Measurements from ENCODE around the gene MNAT1.
"Not testable (repeated sequence)": the region's sequence is repeated elsewhere in the genome, so short reads cannot be mapped to it uniquely, and the experiment has no call there.

MNAT1 gene

DNA sequence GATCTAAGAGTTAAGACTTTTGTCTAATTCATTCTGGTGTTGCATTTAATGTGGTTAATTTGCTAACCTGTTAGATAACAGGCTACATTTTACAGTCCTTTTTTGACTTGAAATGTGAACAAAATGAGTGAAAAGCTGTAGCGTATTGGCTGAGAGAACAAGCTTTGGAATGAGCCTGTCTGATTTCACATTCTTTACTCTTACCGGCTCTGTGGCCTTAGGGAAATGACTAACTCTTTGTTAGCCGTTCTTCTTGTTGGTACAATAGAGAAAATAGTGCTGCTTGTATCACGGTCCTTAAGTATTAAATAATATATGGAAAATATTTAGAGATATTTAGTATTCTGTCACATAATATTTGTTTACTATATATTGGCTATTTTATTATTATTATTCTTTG is 1.9 kb downstream of the MNAT1 start:
- DNase-seq (ENCODE audit: low read depth in 2 of 3, low spot score in 2 of 3): no peak

GRCh38 chr14:60738843-60739508 is 4.4 kb downstream of the MNAT1 start:
- no peak for DNase-seq (ENCODE audit: low read depth in 2 of 3, low spot score in 2 of 3)

- no peak for DNase-seq (ENCODE audit: low read depth in 2 of 3, low spot score in 2 of 3)
Measured at GRCh38 chr14:60744566-60744965, 10.0 kb downstream of the MNAT1 start.

DNA sequence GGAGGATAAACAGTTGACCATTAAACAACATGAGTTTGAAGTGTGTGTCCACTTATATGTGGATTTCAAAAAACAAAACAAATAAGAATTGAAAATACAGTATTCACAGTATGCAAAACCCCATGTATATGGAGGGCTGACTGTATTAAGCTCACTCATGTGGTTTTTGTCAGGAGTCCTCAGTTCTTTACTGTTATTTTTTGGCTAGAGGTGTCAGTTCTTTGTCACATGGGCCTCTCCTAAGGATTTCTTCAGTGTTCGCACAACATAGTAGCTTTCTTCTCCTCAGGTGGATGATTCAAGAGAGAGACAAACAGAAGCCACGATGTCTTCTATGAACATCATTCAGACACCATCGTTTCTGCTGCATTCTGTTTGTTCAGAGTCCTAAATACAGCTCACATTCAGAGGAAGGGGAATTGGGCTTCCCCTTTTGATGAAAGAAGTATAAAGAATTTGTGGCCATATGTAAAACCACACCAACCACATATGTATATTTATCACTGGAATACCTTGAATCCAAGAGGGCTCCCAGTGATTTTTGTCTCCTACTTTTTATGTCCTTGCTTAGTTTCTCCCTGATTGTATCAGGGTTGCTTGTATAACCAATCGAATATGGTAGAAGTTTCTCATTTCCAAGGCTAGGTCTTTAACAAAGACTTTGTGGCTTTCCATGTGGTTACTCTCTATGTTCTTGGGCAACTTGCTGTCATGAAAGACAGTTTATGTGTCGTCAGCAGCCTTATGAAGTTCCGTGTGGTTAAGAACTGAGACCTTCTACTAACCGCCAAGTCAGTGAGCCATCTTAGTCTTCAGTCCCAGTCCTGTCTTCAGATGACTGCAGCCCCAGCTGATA is 18.9 kb downstream of the MNAT1 start:
- peak in 1 of 3 experiments; percentile 19 for DNase-seq (ENCODE audit: low read depth in 2 of 3, low spot score in 2 of 3)

DNA sequence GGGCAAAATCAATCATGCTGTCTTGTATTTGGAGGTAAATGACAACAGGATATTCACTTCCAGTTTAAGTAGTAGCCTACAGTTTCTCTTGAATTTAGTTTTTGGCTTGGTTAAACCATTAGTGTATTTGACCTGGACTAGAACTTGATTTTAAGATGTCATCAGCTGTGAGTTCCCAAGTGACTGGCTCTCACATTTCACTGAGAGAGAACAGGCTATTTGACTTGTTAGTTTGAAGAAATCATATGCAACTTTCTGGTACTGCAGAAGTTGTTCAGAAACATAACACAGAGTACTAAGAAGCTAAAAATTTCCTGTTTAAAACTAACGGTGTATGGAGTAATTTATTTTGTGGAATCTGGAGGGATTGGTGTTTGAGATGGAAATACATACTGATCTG is 22.3 kb downstream of the MNAT1 start:
- DNase-seq (ENCODE audit: low read depth in 2 of 3, low spot score in 2 of 3): no peak

DNA sequence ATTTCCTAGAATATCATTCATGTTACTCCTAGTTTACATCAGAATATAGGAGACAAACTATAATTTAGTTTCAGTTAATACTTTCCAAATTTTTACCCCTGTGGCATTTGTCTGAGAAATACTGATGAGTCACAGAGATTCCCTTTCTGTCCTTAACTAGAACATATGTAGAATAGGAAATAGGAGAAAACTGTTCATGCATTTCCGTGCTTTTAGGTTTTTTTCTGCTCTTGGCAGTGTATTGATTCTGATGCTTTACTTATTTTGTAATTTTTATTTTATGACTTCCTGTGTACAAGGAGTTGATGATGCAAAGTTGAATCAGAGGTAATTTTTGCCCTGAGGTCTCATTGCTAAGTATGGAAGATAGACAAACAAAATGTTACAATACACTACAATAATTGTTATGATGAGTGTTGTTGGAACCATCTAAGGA is 23.0 kb downstream of the MNAT1 start:
- DNase-seq (ENCODE audit: low read depth in 2 of 3, low spot score in 2 of 3): no peak

DNA sequence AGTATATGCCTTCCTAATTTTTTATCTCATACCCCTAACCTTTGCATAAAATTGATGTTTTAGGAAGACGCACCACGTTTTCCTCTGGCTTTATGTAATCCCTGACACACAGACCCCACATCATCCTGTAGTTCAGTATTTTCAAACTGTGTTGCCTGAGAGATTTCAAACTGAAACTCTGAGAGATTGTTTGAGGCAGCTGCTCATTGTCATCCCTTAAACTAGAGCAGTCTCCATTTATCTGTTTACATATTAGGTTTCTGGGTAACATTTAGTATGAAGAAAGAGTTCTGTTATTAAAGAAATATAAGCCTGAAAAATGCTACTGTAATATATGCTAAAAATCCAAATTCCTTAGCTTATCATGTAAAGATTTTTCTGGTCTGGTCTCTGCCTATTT is 24.3 kb downstream of the MNAT1 start:
- no peak for DNase-seq (ENCODE audit: low read depth in 2 of 3, low spot score in 2 of 3)

DNA sequence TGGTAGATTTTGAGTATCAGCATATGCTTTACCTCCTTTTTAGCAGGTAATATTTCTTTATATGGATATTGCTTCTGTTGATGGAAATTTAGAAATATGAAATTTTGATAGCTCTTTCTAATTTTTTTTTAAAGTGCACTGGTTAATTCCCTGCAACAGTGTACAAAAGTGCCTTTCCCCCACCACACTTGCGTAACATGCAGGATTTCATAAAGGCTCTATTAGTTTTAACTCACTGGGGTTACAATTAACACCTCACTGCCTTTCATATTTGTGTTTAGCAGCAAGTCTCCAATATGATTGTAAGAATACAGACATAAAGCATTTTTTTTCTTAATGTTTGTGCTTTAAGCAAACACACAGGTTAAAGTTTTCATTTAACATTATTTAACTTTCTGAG is 25.6 kb downstream of the MNAT1 start:
- DNase-seq (ENCODE audit: low read depth in 2 of 3, low spot score in 2 of 3): no peak

GRCh38 chr14:60760644-60761364 is 26.2 kb downstream of the MNAT1 start:
- no peak for DNase-seq (ENCODE audit: low read depth in 2 of 3, low spot score in 2 of 3)

DNA sequence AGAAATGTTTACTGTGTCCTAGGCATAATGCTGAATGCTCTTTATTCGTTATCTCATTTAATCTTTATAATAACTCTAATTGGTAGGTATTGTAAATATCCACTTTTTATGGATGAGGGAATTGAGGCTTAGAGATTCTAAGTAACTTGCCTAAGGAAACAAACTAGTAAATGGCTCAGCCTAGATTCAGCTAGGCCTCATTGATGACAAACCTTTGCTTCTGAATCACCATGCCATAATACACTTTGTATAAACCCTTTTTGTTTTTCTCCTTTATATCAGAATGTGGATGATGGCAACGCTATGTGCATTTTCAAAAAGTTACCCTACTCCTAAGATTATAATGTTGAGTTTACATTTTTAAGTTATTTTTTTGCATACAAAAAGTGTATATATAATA is 34.0 kb downstream of the MNAT1 start:
- DNase-seq (ENCODE audit: low read depth in 2 of 3, low spot score in 2 of 3): no peak

DNA sequence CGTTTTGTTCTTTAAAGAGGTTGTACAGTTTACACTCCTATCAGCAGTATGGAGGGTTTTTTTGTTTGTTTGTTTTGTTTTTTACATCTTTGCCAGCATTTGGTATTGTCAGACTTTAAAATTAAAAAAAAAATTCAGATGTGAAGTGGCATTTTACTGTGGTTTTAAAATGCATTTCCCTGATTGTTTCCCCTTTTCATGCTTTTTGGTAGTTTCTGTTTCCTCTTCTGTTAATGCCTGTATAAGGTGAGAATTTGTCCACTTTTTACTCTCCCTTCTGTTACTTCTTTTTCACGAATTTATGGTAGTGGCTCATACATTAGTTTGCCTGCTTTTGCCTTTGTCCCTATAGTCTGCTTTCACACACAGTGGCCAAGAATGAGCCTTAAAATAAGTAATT is 36.6 kb downstream of the MNAT1 start:
- no peak for DNase-seq (ENCODE audit: low read depth in 2 of 3, low spot score in 2 of 3)

DNA sequence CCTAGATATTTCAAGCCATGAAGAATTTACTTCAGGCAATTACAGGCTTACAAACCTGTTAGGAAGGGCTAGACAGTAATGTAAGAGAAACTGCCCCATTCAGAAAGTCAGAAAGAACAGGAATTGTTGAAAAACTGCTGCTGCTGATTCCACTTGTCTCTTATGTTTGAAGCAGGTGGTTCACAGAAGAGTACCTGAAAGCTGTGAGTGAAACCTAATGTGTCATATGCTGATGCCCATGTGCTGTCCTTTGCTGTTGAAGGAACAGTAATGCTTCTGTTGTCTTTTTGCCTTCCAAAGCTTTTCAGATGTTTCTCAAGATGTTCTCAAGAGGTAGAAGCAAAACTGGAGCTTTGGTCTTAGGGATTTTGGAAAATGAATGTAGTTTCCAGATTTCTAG is 39.0 kb downstream of the MNAT1 start:
- no peak for DNase-seq (ENCODE audit: low read depth in 2 of 3, low spot score in 2 of 3)

- no peak for DNase-seq (ENCODE audit: low read depth in 2 of 3, low spot score in 2 of 3)
Measured at GRCh38 chr14:60775296-60775695, 40.7 kb downstream of the MNAT1 start.

- DNase-seq (ENCODE audit: low read depth in 2 of 3, low spot score in 2 of 3): no peak
Measured at GRCh38 chr14:60777856-60778578, 43.5 kb downstream of the MNAT1 start.

DNA sequence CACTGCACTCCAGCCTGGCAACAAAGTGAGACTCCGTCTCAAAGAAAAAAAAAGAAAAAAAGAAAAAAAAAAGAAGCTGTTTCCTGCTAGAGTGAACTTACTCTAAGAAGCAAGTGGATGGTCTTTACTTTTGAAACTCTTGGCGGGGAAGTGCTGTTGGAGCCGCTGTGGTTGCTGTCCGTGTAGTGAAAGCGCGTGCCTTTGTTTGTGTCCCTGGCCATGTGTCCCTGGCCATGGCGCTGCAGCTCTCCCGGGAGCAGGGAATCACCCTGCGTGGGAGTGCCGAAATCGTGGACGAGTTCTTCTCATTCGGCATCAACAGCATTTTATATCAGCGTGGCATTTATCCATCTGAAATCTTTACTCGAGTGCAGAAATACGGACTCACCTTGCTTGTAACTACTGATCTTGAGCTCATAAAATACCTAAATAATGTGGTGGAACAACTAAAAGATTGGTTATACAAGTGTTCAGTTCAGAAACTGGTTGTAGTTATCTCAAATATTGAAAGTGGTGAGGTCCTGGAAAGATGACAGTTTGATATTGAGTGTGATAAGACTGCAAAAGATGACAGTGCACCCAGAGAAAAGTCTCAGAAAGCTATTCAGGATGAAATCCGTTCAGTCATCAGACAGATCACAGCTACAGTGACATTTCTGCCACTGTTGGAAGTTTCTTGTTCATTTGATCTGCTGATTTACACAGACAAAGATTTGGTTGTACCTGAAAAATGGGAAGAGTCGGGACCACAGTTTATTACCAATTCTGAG is 45.4 kb downstream of the MNAT1 start:
- DNase-seq (ENCODE audit: low read depth in 2 of 3, low spot score in 2 of 3): not testable (repeated sequence)

DNA sequence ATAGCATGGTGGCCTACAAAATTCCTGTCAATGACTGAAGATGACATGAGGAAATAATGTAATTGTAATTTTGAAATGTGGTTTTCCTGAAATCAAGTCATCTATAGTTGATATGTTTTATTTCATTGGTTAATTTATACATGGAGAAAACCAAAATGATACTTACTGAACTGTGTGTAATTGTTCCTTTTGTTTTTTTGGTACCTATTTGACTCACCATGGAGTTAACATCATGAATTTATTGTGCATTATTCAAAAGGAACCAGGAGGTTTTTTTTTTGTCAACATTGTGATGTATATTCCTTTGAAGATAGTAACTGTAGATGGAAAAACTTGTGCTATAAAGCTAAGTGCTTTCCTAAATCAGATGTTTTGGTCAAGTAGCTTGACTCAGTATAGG is 46.0 kb downstream of the MNAT1 start:
- DNase-seq (ENCODE audit: low read depth in 2 of 3, low spot score in 2 of 3): not testable (repeated sequence)

DNA sequence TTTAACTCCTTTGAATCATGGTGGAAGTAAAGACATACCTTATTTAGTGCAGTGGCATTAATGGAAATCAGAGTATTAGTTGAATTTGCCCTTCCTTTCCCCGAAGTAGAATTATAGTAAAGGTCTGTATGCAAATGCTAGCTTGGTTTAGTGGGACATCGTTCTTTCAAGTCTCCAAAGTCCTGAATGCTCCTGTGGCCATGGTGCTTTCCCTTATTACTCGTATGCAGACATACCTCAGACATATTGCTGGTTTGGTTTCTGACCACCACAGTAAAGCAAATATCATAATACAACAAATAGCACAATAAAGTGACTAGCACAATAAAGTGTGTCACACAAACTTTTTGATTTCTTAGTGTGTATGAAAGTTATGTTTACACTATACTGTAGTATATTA is 52.3 kb downstream of the MNAT1 start:
- no peak for DNase-seq (ENCODE audit: low read depth in 2 of 3, low spot score in 2 of 3)

DNA sequence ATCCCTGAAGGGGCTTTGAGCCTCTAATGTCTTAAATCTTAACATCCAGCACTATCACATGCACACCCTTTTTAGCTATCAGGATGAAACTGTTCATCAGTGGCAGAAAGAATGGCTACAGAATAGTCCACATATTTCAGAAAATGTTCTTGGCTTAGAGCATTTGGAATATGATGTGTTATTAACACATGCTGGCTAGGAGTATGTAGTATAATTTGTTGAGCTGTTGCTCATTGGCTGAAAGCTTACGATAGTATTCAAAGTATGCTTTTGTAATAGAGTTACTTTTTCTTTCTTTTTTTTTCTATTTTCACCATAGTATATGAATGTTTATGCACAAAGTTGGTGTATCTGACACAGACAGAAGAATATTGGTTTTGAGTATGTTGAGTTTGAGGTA is 55.1 kb downstream of the MNAT1 start:
- no peak for DNase-seq (ENCODE audit: low read depth in 2 of 3, low spot score in 2 of 3)

GRCh38 chr14:60790850-60791249 is 56.3 kb downstream of the MNAT1 start:
- no peak for DNase-seq (ENCODE audit: low read depth in 2 of 3, low spot score in 2 of 3)

DNA sequence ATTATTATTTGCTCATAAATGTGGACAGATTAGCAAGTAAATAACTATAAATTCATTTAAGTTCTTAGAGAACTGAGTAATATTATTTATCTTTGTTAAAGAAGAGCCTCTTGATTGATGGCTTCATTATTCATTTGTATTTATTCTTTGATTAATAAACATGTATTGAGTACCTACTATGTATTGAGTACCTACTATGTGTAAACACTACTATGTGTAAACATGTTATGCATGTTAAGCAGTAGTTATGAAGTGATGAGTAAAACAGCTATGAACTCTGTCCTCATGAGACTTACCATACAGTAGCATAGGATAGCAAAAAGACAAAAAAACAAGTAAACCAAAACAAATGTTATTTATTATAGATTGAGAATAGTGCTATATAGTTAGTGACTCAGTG is 61.9 kb downstream of the MNAT1 start:
- no peak for DNase-seq (ENCODE audit: low read depth in 2 of 3, low spot score in 2 of 3)

- DNase-seq (ENCODE audit: low read depth in 2 of 3, low spot score in 2 of 3): no peak
Measured at GRCh38 chr14:60800409-60800808, 65.8 kb downstream of the MNAT1 start.
